Activated CD8-positive, alpha-beta T cell treated with anti-CD3 and anti-CD28 coated beads for 36 hours (primary cell): Measurements from ENCODE around the gene KMT5B. TPM values are rescaled to one million over a fixed set of nuclear protein-coding genes. Genes with fewer than 3 reads are reported as not detected.

Source experiments
- ATAC-seq: fragments of 200-7000 bp; cut with Tn5 transposase; one replicate; pipeline ENCODE4 v1.10.0; 2021; ENCODE audit warnings: mild to moderate bottlenecking, moderate library complexity
- CTCF ChIA-PET: fragments of 350-600 bp; sonication (Branson Sonifier 250); formaldehyde crosslinking; loops from one replicate; lab custom pipeline; 2021; ENCODE audit warnings: antibody characterized with exemption; lab: Charles Lee
- POLR2A ChIA-PET: fragments of 350-600 bp; sonication (Branson Sonifier 250); formaldehyde crosslinking; loops from one replicate; lab custom pipeline; 2021; ENCODE audit warnings: antibody characterized with exemption; lab: Charles Lee
- DNase-seq: peaks from one replicate; pipeline ENCODE4 v3.0.0-alpha.2; 2020
- H3K27ac Mint-ChIP-seq: one replicate; pipeline ENCODE4 v1.8.0; 2021; ENCODE audit warnings: mild to moderate bottlenecking, mixed read lengths
- H3K27me3 Mint-ChIP-seq: one replicate; pipeline ENCODE4 v1.8.0; 2021; ENCODE audit warnings: mixed read lengths
- H3K36me3 Mint-ChIP-seq: one replicate; pipeline ENCODE4 v1.8.0; 2021; ENCODE audit warnings: low read depth, mixed read lengths
- H3K4me1 Mint-ChIP-seq: one replicate; pipeline ENCODE4 v1.8.0; 2021; ENCODE audit warnings: low read depth, mixed read lengths
- H3K4me3 Mint-ChIP-seq: one replicate; pipeline ENCODE4 v1.8.0; 2021; ENCODE audit warnings: mild to moderate bottlenecking, moderate library complexity, mixed read lengths
- H3K9me3 Mint-ChIP-seq: one replicate; pipeline ENCODE4 v1.8.0; 2021; ENCODE audit warnings: mixed read lengths
- intact Hi-C: fragments of 100-400 bp; cut with micrococcal nuclease; formaldehyde crosslinking; loops from one replicate; pipeline ENCODE4 v1.10.0; 2022
- total RNA-seq, 2 experiments: library from RNA; stranded (reverse); gene quantifications; one replicate each; pipeline ENCODE4 v1.2.3, GENCODE V29; 2021
- TF ChIP-seq, protein P1 (sequence below): fragments of 200-600 bp; IDR thresholded peaks from one replicate; pipeline ENCODE4 v1.8.0; 2022; ENCODE audit warnings: antibody characterized with exemption, mild to moderate bottlenecking

The KMT5B gene
- total RNA-seq, 2 experiments from 2014 or later, result 16.9 to 17.9 TPM

DNA sequence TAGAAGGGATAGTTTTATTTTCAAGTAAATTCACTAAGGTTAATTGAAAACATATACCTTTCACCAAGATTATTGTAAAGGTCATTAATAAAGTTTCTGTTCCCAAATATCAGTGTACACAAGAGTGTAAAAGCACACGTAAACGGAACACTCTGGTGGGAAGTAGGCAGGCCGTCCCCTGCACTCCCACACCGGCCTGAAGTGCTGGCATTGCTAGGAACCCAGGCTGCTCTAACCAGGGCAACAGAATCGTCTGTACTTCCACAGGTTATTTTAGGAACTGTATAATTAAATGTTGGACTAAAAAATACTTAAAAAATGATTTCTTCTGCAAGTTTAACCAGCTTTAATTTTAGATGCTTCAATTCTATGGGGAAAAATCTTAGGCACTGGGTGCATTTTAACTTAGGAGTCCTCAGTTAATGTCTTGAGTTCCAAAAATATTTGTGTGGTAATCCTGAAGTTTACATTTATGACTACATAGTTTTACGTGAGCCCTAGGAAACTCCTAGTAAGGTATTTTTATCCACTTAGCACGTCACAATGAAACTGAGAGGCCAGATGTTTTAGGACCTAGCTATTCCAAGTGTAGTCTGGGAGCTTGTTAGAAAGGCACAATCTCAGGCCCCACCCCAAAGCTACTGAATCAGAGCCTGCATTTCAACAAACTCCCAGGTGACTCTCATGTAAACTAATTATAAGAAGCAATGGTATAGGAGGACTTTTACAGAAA lies 31.2 kb downstream of the KMT5B start:
- DNase-seq, result no peak
- TF ChIP-seq, protein P1, sequence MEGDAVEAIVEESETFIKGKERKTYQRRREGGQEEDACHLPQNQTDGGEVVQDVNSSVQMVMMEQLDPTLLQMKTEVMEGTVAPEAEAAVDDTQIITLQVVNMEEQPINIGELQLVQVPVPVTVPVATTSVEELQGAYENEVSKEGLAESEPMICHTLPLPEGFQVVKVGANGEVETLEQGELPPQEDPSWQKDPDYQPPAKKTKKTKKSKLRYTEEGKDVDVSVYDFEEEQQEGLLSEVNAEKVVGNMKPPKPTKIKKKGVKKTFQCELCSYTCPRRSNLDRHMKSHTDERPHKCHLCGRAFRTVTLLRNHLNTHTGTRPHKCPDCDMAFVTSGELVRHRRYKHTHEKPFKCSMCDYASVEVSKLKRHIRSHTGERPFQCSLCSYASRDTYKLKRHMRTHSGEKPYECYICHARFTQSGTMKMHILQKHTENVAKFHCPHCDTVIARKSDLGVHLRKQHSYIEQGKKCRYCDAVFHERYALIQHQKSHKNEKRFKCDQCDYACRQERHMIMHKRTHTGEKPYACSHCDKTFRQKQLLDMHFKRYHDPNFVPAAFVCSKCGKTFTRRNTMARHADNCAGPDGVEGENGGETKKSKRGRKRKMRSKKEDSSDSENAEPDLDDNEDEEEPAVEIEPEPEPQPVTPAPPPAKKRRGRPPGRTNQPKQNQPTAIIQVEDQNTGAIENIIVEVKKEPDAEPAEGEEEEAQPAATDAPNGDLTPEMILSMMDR, result no peak
- intact Hi-C loops, result no loop called here
- no peak overlapping the region for H3K4me3 Mint-ChIP-seq
- H3K9me3 Mint-ChIP-seq, result no peaks in the 10 kb centered on the region
- no peak for ATAC-seq
- H3K27ac Mint-ChIP-seq, result no peak overlapping the region
- ChIA-PET CTCF (interaction anchor here (1.0 to 1.4 kb wide), 2 partner anchors 10 to 23 kb away, joined by 3 read pairs; no protein-coding TSS in a partner anchor), POLR2A (no interaction called here)
- H3K36me3 Mint-ChIP-seq, result peaks cover 3% of the 10 kb centered on the region
- H3K4me1 Mint-ChIP-seq, result peaks cover 3% of the 10 kb centered on the region
- H3K27me3 Mint-ChIP-seq, result no peaks in the 10 kb centered on the region

DNA sequence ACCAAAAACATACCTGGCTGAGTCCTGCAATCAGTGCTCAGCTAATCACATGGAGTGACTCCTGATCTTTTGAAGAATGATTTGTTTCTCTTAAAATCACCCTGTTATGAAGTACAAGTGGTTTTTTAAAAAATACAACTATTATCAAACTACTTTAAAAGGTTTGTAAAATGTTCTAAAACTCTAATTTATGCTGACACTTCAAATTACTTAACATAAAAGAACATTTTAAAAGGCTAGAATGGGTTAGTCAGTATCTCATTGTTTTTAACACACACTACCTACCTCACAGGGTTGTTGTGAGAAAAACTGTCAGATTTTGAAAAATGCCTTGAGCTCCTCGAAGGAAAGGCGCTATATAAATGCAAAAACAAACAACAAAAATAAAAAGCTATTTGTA lies 33.2 kb downstream of the KMT5B start:
- Mint-ChIP-seq H3K27ac (no peak overlapping the region), H3K27me3 (no peaks in the 10 kb centered on the region), H3K36me3 (peaks cover 3% of the 10 kb centered on the region), H3K4me3 (no peak overlapping the region), H3K4me1 (peaks cover 3% of the 10 kb centered on the region), H3K9me3 (no peaks in the 10 kb centered on the region)
- ChIA-PET CTCF (no interaction called here), POLR2A (interaction anchor here (0.6 to 1.2 kb wide), 2 partner anchors 13 to 432 kb away, joined by 3 read pairs; no protein-coding TSS in a partner anchor)
- no peak for DNase-seq
- no peak for ATAC-seq
- intact Hi-C loops, result no loop called here
- TF ChIP-seq, protein P1, result no peak

DNA sequence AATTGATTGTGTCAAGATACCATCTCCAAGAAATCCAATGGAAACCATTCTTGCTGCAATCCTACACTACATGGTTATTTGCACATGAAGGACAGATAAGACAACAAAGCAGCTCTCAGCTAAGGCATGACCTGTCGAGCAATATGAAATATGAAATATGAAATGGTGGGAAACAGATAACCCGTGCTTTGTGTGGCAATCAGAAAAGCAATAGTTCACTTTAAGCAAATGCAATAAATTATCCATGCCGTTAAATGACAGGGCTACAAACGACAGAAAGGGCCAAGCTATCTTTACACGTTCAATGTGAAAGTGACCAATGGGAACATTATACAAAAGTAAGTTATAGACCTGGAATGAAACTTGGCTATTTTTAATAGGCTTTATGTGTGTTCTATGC lies 35.2 kb downstream of the KMT5B start:
- H3K27ac Mint-ChIP-seq, result no peak overlapping the region
- ChIA-PET POLR2A (no interaction called here), CTCF (interaction anchor here (0.6 to 0.9 kb wide), 2 partner anchors 29 to 82 kb away, joined by 3 read pairs; no protein-coding TSS in a partner anchor)
- intact Hi-C loops, result no loop called here
- H3K36me3 Mint-ChIP-seq, result peaks cover 2% of the 10 kb centered on the region
- no peak for DNase-seq
- H3K9me3 Mint-ChIP-seq, result no peaks in the 10 kb centered on the region
- TF ChIP-seq, protein P1, result no peak
- peaks cover under 1% of the 10 kb centered on the region for H3K4me1 Mint-ChIP-seq
- no peaks in the 10 kb centered on the region for H3K27me3 Mint-ChIP-seq
- no peak overlapping the region for H3K4me3 Mint-ChIP-seq
- no peak for ATAC-seq

DNA sequence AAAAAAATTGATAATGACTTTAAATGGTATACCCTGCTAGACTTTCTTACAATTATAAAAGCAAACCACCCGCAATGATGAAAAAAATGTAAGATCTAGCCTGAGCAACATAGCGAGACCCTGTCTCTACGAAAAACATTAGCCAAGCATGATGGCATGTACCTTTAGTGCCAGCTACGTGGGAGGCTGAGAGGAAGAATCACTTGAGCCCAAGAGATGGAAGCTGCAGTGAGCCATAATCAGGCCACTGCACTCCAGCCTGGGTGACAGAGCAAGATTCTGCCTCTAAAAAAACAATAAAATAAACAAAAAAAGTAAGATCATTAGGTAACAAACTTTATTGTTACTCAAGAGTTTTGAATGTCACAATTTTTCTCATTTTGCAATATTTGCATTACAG lies 39.2 kb downstream of the KMT5B start:
- intact Hi-C loops, result no loop called here
- ATAC-seq (no peak), DNase-seq (no peak)
- TF ChIP-seq, protein P1, result no peak
- H3K36me3 Mint-ChIP-seq, result peaks cover 13% of the 10 kb centered on the region
- ChIA-PET CTCF (interaction anchor here (1.5 kb wide), 1 partner anchor 33 kb away, joined by 4 read pairs; no protein-coding TSS in a partner anchor), POLR2A (interaction anchor here (1.8 kb wide), 1 partner anchor 10 kb away, joined by 4 read pairs; no protein-coding TSS in a partner anchor)
- H3K4me1 Mint-ChIP-seq, result no peaks in the 10 kb centered on the region
- no peaks in the 10 kb centered on the region for H3K27me3 Mint-ChIP-seq
- H3K4me3 Mint-ChIP-seq, result no peak overlapping the region
- no peaks in the 10 kb centered on the region for H3K9me3 Mint-ChIP-seq
- no peak overlapping the region for H3K27ac Mint-ChIP-seq

DNA sequence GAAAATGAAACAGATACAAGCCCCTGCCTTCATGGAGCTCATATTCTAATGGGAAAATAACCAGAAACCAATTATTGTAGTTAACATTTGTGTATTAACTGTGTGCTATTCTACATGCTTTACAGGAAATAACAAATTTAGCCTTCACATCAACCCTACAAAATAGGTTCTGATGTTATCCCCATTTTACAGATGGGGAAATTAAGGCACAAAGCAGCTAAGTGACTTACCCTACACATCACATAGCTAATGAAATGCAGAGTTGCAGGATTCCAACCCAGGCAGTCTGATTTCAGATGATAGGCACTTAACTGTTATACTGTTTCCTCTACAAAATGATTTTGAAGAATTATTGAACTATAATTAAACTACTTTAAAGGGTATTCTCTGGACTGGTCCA lies 43.7 kb downstream of the KMT5B start:
- CTCF ChIA-PET, result interaction anchor here (1.4 kb wide), 1 partner anchor 13 kb away, joined by 3 read pairs; no protein-coding TSS in a partner anchor
- Mint-ChIP-seq H3K9me3 (no peaks in the 10 kb centered on the region), H3K27me3 (no peaks in the 10 kb centered on the region), H3K4me1 (no peaks in the 10 kb centered on the region), H3K36me3 (peaks cover 21% of the 10 kb centered on the region), H3K4me3 (no peak overlapping the region), H3K27ac (no peak overlapping the region)
- TF ChIP-seq, protein P1, result no peak
- POLR2A ChIA-PET, result no interaction called here
- no peak for DNase-seq
- ATAC-seq, result no peak
- intact Hi-C loops, result no loop called here
